ENCODE data around the gene ERP44.

DNA sequence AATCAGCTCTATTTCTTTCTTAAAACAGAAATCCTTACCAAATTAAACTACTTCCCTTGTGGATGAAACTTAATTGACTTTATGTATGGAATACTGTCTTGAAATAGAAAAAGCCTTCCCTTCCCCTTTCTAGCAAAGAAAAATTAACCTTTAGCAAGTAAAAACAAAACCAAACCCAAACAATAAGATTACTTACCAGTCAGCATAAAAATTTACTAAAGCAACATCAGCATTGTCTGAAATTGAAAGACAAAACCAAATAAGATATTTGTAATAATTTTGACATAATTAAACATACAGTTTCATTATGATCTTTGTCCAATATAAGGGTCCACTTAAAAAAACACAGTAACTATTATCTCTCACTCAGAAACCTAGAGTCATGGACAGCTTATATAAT, 41.2 kb downstream of the ERP44 start:
- TF ChIP-seq, protein P1, sequence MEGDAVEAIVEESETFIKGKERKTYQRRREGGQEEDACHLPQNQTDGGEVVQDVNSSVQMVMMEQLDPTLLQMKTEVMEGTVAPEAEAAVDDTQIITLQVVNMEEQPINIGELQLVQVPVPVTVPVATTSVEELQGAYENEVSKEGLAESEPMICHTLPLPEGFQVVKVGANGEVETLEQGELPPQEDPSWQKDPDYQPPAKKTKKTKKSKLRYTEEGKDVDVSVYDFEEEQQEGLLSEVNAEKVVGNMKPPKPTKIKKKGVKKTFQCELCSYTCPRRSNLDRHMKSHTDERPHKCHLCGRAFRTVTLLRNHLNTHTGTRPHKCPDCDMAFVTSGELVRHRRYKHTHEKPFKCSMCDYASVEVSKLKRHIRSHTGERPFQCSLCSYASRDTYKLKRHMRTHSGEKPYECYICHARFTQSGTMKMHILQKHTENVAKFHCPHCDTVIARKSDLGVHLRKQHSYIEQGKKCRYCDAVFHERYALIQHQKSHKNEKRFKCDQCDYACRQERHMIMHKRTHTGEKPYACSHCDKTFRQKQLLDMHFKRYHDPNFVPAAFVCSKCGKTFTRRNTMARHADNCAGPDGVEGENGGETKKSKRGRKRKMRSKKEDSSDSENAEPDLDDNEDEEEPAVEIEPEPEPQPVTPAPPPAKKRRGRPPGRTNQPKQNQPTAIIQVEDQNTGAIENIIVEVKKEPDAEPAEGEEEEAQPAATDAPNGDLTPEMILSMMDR (IDR thresholded peaks at IDR 0.05), result no peak
- no peak for TF ChIP-seq POLR2A (IDR thresholded peaks at IDR 0.05)
